ENCODE measurements around the gene HES3.

Gene HES3

DNA sequence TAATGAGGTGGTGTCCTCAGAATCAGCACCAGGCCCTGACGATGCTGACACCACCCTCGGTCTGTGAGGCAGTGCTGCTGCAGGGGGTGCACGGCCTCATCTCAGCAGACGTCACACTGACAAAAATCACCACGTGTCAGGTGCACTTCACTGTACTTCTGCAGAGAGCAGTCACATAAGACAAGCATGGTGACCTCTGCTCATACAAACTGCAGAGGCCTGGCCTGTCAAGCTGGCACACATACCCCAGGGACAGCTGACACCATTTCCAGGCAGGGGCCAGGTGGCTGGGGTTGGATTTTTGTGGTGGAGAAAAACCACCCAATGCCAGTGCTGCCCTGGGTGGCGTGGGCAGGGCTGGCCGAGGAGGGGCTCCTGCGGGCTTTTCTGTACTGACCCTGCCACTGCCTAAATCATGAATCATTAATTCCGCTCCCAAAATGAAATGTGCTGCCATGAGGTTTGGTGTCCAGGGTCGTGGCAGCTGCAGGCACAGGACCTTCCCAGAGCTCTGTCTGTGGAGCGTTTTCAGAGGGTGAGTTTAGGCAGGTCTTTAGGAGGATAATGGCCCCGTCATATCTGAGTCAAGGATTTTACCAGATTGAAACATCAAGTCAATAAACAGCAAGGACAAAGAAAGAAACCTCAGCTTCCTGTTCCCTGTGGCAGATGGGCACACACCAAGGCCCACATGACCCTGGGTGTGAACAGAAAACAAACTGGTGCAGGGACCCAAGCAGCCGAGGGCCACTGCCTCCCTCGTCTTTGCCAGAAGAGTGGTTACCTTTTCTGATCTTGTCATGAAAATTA, 50.3 kb downstream of the HES3 start:
- H3K9me3 ChIP-seq (ENCODE audit: insufficient read depth, low read depth, low read length) = no peaks in the 10 kb centered on the region
- no peaks in the 10 kb centered on the region for H3K27me3 ChIP-seq (ENCODE audit: insufficient read depth, low read length)
- H3K27ac ChIP-seq (ENCODE audit: low read length) = no peak overlapping the region
- no peaks in the 10 kb centered on the region for H3K4me1 ChIP-seq (ENCODE audit: insufficient read depth, low read length)
- H3K4me3 ChIP-seq (ENCODE audit: low read length) = no peak overlapping the region
- H3K36me3 ChIP-seq (ENCODE audit: insufficient read depth, low read depth, low read length) = peaks cover 36% of the 10 kb centered on the region
- no peak overlapping the region for H3K9ac ChIP-seq (ENCODE audit: low read depth, low read length)

DNA sequence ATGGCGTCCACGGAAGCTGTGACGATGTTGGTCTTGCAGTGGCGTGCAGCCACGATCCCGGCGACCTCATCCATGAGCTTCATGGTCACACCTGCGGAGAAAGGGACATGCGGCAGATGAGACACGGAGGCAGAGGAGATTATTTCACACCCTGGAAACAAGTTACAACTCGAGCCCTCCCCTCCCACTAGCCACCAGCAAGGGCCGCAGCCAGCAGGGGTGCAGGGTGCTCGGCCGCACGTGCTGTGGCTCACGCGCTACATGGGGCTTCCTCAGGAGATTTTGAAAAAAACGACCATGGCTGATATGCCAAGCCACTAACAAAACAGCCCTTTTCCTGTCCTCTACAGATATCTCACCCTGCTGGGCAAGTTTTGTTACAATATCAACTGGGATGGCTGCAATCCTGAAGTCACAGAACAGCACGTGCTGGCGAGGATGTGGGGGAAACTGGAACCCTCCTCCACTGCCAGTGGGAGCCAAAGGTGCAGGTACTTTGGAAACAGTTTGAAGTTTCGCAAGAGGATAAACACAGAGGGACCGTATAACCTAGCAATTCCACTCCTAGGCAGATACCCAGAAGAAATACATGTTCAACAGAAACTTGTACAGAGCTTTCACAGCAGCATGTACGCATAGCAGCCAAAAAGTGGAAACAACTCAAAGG, 51.0 kb downstream of the HES3 start:
- H3K9me3 ChIP-seq (ENCODE audit: insufficient read depth, low read depth, low read length) = no peaks in the 10 kb centered on the region
- no peaks in the 10 kb centered on the region for H3K4me1 ChIP-seq (ENCODE audit: insufficient read depth, low read length)
- no peak overlapping the region for H3K27ac ChIP-seq (ENCODE audit: low read length)
- H3K4me3 ChIP-seq (ENCODE audit: low read length) = no peak overlapping the region
- H3K36me3 ChIP-seq (ENCODE audit: insufficient read depth, low read depth, low read length) = peaks cover 39% of the 10 kb centered on the region
- no peak overlapping the region for H3K9ac ChIP-seq (ENCODE audit: low read depth, low read length)
- H3K27me3 ChIP-seq (ENCODE audit: insufficient read depth, low read length) = no peaks in the 10 kb centered on the region

Data from iPS-20b (cell line).